ENCODE measurements around the gene SKOR2.
"Not testable (repeated sequence)": the region's sequence is repeated elsewhere in the genome, so short reads cannot be mapped to it uniquely, and the experiment has no call there.

SKOR2 gene

DNA sequence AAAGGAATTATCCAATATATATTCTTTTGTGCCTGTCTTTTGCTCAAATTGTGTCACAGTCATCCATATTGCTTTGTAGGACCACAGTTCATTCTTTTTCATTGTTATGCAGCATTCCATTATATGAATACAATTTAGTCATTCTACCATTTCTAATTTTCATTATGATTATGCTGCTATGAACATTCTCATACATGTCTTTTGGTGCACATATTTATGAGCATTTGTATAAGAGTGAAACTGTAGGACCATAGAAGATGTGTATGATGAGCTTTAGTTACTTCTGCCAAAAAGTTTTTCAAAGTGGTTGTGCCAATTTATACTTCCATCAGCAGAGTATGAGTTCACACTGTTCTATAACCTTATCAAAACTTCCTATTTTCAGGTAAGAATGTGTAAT is 83.0 kb downstream of the SKOR2 start:
- peaks cover 10% of the 10 kb centered on the region for H3K36me3 Mint-ChIP-seq (ENCODE audit: low read depth)
- H3K27ac Mint-ChIP-seq: no peak overlapping the region
- no peak for DNase-seq (ENCODE audit: low spot score)
- no peaks in the 10 kb centered on the region for H3K9me3 Mint-ChIP-seq
- no peak overlapping the region for H3K4me3 Mint-ChIP-seq
- peaks cover 14% of the 10 kb centered on the region for H3K4me1 Mint-ChIP-seq (ENCODE audit: low read depth)
- no peaks in the 10 kb centered on the region for H3K27me3 Mint-ChIP-seq (ENCODE audit: low read depth)

GRCh38 chr18:47166294-47166693 is 85.2 kb downstream of the SKOR2 start:
- Mint-ChIP-seq H3K36me3 (ENCODE audit: low read depth) (peaks cover 10% of the 10 kb centered on the region), H3K27ac (peak overlapping the region; percentile 23), H3K4me1 (ENCODE audit: low read depth) (peaks cover 13% of the 10 kb centered on the region), H3K27me3 (ENCODE audit: low read depth) (no peaks in the 10 kb centered on the region), H3K9me3 (no peaks in the 10 kb centered on the region), H3K4me3 (no peak overlapping the region)
- DNase-seq (ENCODE audit: low spot score): no peak

- peaks cover 10% of the 10 kb centered on the region for H3K36me3 Mint-ChIP-seq (ENCODE audit: low read depth)
- no peak overlapping the region for H3K4me3 Mint-ChIP-seq
- H3K9me3 Mint-ChIP-seq: no peaks in the 10 kb centered on the region
- H3K27ac Mint-ChIP-seq: no peak overlapping the region
- no peaks in the 10 kb centered on the region for H3K27me3 Mint-ChIP-seq (ENCODE audit: low read depth)
- no peak for DNase-seq (ENCODE audit: low spot score)
- peaks cover 5% of the 10 kb centered on the region for H3K4me1 Mint-ChIP-seq (ENCODE audit: low read depth)
Observed at GRCh38 chr18:47163241-47163640, 88.2 kb downstream of the SKOR2 start.

DNA sequence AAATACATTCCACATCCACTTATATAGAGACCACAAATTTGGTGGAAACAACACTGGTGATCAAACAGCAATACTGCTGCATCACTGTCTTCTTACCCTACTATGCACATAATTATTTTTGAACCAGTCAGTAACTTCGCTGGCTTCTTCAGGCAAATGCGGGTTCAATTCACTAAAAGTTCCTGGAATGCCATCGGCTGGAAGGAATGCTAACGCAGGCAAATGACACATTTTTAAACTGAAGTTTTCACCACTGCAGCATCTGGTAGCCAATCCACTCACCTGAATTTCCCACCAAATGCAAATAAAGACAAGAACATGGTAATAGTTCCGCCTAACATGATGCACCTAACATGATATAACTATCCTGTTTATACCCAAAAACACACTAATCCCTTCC is 91.2 kb downstream of the SKOR2 start:
- H3K4me1 Mint-ChIP-seq (ENCODE audit: low read depth): no peaks in the 10 kb centered on the region
- H3K36me3 Mint-ChIP-seq (ENCODE audit: low read depth): peaks cover 9% of the 10 kb centered on the region
- H3K27me3 Mint-ChIP-seq (ENCODE audit: low read depth): no peaks in the 10 kb centered on the region
- DNase-seq (ENCODE audit: low spot score): no peak
- H3K9me3 Mint-ChIP-seq: no peaks in the 10 kb centered on the region
- no peak overlapping the region for H3K4me3 Mint-ChIP-seq
- no peak overlapping the region for H3K27ac Mint-ChIP-seq

DNA sequence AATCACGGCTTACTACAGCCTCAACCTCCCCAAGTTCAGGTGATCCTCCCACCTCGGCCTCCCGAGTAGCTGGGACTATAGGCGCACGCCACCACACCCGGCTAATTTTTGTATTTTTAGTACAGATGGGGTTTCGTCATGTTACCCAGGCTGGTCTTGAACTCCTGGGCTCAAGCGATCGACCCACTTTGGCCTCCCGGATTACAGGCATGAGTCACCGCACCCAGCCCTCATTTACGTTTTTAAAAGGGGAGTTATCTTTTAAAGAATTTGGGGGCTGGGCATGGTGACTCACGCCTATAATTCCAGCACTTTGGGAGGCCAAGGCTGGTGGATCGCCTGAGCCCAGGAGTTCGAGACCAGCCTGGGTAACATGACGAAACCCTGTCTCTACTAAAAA is 93.1 kb downstream of the SKOR2 start:
- H3K9me3 Mint-ChIP-seq; H3K27me3 Mint-ChIP-seq (ENCODE audit: low read depth); H3K4me1 Mint-ChIP-seq (ENCODE audit: low read depth); H3K4me3 Mint-ChIP-seq; DNase-seq (ENCODE audit: low spot score); H3K27ac Mint-ChIP-seq: not testable (repeated sequence)
- H3K36me3 Mint-ChIP-seq (ENCODE audit: low read depth): peaks cover 11% of the 10 kb centered on the region

Data from T-helper 2 cell treated with Interferon-gamma antibody and Interleukin-4, amounts not matched to agents 5 μg/mL and 100 μg/mL, for 36 hours (primary cell).